Adrenal gland (tissue), 5 donors: ENCODE measurements around the gene PLBD2.

ENCODE experiments used
- POLR2A ChIP-seq, 2 donors: fragments of 450-650 bp; IDR thresholded peaks; one replicate each; pipeline ENCODE4 v1.6.1; 2017; ENCODE audit warnings: antibody characterized with exemption in 2 of 2, mild to moderate bottlenecking in 2 of 2, moderate library complexity in 1 of 2
- TF ChIP-seq, protein P1 (sequence below), 6 experiments: fragments of 450-650 bp in 4 of 6; fragments of 200-600 bp in 2 of 6; sonication (generic) in 1 of 6; IDR thresholded peaks; 1 replicate in 5 of 6; 2 replicates in 1 of 6; pipeline versions ENCODE4 v1.5.1 to v1.8.0; 2016 to 2021; ENCODE audit warnings: antibody characterized with exemption in 6 of 6, mild to moderate bottlenecking in 2 of 6, moderate library complexity in 1 of 6
- donor health status: DM: no; HTN: no; CAD: no.

- TF ChIP-seq POLR2A (IDR thresholded peaks at IDR 0.05), result no peak
- TF ChIP-seq, protein P1, sequence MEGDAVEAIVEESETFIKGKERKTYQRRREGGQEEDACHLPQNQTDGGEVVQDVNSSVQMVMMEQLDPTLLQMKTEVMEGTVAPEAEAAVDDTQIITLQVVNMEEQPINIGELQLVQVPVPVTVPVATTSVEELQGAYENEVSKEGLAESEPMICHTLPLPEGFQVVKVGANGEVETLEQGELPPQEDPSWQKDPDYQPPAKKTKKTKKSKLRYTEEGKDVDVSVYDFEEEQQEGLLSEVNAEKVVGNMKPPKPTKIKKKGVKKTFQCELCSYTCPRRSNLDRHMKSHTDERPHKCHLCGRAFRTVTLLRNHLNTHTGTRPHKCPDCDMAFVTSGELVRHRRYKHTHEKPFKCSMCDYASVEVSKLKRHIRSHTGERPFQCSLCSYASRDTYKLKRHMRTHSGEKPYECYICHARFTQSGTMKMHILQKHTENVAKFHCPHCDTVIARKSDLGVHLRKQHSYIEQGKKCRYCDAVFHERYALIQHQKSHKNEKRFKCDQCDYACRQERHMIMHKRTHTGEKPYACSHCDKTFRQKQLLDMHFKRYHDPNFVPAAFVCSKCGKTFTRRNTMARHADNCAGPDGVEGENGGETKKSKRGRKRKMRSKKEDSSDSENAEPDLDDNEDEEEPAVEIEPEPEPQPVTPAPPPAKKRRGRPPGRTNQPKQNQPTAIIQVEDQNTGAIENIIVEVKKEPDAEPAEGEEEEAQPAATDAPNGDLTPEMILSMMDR (IDR thresholded peaks at IDR 0.05), result no peak
Measured at GRCh38 chr12:113351089-113351488, 7.3 kb upstream of the PLBD2 start.
